Endometrium (tissue), 2 donors: ENCODE results near the gene MAGEB4.
"Not testable (repeated sequence)": the region's sequence is repeated elsewhere in the genome, so short reads cannot be mapped to it uniquely, and the experiment has no call there.

Experiments used
- FAIRE-seq: peaks from 2 replicates; lab custom pipeline; 2012; peaks lifted over from hg19 to GRCh38; lab: Jason Lieb, UNC
- donor health status: control.
- donor health status: control.

Gene MAGEB4, protein sequence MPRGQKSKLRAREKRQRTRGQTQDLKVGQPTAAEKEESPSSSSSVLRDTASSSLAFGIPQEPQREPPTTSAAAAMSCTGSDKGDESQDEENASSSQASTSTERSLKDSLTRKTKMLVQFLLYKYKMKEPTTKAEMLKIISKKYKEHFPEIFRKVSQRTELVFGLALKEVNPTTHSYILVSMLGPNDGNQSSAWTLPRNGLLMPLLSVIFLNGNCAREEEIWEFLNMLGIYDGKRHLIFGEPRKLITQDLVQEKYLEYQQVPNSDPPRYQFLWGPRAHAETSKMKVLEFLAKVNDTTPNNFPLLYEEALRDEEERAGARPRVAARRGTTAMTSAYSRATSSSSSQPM

GRCh38 chrX:30241724-30242415 lies at the start of gene MAGEB4:
TSS of gene MAGEB4 (plus strand) at chrX:30242000. CDS start at chrX:30242136, 136 bp downstream.
- no peak for FAIRE-seq

GRCh38 chrX:30193910-30194309 lies 47.9 kb upstream of the MAGEB4 start:
- FAIRE-seq: not testable (repeated sequence)

- FAIRE-seq: no peak
Measured at GRCh38 chrX:30196322-30196721, 45.5 kb upstream of the MAGEB4 start.

DNA sequence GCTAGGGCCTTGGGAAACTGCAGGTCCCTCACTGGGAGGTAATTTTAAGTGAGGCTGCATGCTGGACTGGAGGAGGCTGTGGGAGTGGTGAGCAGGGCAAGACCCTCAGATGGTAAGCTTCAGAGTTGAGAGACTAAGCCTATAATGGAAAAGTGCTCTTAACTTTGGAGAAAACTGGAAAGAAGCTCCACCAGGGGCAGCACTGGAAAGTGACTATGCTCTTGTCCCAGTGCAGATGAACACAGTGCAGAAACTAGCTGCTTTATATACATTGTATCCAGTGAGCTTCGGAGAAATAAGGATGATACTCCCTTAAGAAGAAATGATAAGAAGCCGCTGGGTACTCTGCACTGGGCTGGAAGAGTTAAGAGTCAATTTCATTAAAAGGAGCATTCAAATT lies 29.6 kb upstream of the MAGEB4 start:
- FAIRE-seq: no peak

DNA sequence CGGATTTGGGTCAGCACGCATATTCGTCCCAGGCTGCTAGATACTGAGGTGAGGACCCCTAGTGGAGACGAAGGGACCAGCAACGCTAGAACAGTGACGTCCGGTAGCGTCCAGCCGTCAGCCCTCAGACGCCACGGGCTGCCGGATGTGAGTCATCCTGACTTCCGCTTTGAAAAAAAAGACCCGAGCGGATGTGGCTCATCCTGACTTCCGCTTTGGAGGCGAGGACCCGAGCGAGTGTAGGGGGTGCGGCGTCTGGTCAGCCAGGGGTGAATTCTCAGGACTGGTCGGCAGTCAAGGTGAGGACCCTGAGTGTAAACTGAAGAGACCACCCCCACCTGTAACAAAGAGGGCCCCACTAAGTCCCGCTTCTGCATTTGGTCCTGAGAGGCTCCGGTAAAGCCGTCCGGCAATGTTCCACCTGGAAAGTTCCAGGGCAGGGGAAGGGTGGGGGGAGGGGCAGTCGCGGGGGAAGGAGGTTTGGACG lies 26.4 kb upstream of the MAGEB4 start, which contains the start of gene MAGEB2:
MAGEB2 (plus strand) TSS at position 207 of the 487 bp plus-strand sequence. CDS start 3,018 bp downstream, outside the sequence.
- FAIRE-seq: no peak

DNA sequence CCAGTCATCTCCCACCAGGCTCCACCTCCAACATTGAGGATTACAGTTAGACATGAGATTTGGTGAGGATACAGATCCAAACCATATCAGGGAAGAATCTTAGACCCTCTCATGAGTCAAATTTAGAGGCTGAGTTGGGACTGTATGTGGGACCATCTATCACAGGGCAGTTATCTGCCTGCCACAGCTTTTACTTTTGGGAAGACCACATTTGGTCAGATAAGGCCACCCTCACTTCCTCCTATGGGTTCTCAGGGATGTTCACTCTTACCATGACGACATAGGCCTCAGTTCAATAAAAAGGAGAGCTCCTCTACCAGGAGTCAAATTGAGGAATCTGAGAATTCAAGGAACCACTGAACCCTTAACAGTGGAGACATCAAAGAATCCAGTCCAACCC lies 24.3 kb upstream of the MAGEB4 start:
- FAIRE-seq: no peak

- FAIRE-seq: no peak
Measured at GRCh38 chrX:30219372-30219771, 22.4 kb upstream of the MAGEB4 start.

DNA sequence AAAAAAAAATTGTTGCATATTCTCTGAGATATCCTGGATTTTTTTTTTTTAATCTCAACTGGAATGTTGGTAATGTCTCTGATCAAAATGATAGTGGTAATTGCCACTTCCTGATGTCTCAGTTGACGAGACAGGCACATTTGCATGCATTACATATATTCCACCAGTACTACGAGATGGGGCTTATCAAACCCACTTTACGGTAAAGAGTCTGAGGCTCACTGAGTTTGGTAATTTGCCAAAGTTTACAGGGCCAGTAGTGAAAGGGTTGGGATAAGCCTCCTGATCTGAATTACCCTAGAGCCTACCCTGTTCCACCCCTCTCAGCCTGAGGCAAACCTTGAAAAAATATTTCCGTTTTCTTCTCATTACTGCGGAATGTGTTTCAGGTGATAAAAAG lies 21.1 kb upstream of the MAGEB4 start:
- no peak for FAIRE-seq

- FAIRE-seq: no peak
Measured at GRCh38 chrX:30224536-30224935, 17.3 kb upstream of the MAGEB4 start.

DNA sequence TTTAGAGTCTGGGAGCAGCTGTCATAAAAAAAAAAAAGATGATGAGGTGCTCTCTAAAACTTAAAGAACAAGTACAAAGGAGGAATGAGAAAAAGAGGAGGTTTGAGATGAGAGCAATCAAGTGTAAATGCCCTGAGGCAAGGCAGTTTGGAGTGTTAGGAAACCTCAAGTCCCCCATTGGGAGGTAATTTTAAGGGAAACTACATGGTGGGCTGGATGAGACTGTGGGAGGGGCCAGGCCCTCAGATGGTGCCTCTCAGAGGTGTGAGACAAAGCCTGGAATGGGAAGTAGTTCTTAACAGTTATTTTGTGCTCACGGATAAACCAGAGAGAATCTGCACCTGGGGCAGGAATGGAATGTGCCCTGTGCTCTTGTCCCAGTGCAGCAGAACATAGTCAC lies 13.3 kb upstream of the MAGEB4 start:
- no peak for FAIRE-seq

- FAIRE-seq: no peak
Measured at GRCh38 chrX:30230395-30230794, 11.4 kb upstream of the MAGEB4 start, which contains the start of gene MAGEB3. TSS of gene MAGEB3 (plus strand) at chrX:30230657. CDS start at chrX:30235925, 5,268 bp downstream.

DNA sequence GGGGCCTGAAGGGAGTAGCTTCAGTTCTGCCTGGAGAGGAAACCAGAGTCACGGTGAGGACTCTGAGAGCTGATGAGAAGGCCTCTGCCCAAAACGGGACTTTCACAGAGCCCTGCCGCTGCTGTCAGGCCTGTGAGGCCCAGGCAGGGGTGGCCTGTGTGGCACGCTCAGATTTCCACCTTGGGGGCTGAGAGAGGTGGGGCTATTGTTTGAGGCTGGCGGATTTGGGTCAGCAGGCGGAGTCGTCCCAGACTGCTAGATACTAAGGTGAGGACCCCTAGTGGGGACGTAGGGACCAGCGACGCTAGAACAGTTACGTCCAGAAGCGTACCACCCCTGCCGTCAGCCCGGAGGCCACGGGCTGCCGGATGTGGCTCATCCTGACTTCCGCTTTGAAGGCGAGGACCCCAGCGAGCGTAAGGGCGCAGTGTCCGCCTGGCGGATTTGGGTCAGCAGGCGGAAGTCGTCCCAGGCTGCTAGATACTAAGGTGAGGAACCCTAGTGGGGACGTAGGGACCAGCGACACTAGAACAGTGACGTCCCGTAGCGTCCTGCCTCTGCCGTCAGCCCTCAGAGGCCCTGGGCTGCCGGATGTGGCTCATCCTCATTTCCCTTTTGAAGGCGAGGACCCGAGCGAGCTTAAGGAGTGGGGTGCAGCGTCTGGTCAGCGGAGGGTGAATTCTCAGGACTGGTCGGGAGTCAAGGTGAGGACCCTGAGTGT lies 5.1 kb downstream of the MAGEB4 start, which contains the start of gene MAGEB1:
MAGEB1 (plus strand) TSS at position 378 of the 721 bp plus-strand sequence. CDS start 3,348 bp downstream, outside the sequence.
- FAIRE-seq: no peak

DNA sequence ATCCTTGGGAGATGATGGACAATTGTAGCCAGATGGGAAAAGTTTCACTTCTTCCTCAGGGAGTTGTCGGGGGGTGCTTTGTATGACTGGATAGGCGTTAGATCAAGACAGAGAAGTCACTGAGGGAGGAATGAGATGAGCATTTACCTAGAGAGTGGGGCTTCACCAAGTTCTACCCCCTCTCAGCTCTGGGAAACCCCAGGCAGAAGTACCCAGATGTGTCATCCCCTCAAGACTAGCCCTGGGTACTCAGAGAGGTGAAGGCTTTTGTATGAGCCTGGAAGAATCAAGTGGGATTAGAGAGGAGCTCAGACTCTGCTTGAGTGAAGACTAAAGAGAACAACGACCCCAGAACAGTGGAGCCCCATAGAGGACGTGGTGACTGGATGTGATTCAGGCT lies 7.1 kb downstream of the MAGEB4 start:
- no peak for FAIRE-seq

- no peak for FAIRE-seq
Measured at GRCh38 chrX:30253257-30253656, 11.5 kb downstream of the MAGEB4 start.

DNA sequence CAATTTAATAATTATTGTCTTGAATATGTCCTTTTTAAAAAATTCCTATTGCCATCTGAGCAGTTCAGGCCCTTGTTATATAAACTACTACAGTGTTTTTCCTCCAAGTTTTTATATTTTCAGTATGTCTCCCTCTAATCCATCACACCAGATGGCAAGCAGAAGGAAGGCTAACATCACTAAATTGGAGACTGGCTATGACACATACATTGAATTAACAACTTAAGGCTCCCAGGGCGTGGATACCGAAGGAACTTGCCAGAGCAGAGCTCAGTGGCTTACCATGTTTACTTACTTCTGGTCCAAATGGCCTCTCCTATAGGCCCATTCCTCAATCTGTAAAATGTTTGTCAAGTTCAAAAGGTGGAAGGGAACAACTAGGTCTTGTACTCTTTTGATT lies 18.1 kb downstream of the MAGEB4 start:
- no peak for FAIRE-seq

GRCh38 chrX:30261012-30261411 lies 19.2 kb downstream of the MAGEB4 start:
- FAIRE-seq: no peak

GRCh38 chrX:30262763-30263162 lies 21.0 kb downstream of the MAGEB4 start:
- FAIRE-seq: no peak

DNA sequence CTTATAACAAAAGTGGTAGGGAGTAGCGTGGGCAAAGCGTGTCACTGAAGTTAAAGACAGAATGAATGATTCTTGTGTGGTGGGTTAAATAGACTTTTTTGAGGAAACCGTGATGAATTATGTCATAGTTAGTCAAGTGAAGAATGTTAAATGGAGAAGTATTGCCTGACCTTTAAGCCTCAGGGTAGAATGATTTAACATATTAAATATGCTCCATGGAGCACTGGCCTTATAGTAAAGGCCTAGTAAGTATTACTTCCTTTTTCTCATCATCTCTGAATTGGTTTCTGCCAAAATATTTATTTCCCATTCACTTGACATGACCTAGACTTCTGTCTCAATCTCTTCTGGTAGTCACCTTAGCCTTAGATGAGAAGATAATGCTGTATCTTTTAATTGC lies 28.8 kb downstream of the MAGEB4 start:
- FAIRE-seq: no peak

- FAIRE-seq: no peak
Measured at GRCh38 chrX:30275498-30275897, 33.7 kb downstream of the MAGEB4 start.

DNA sequence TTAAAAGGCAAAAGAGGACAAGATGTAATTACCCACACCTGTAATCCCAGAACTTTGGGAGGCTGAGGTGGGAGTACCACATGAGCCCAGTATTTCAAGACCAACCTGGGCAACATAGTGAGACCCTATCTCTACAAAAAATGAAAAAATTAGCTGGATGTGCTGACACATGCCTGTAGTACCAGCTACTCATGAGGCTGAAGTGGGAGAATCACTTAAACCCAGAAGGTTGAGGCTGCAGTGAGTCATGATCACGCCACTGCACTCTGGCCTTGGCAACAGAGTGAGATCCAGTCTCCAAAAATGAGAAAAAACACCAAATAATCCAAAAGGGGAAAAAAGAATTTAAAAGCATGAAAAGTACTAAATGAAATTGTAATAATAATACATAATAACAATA lies 36.6 kb downstream of the MAGEB4 start:
- no peak for FAIRE-seq

- FAIRE-seq: no peak
Measured at GRCh38 chrX:30280428-30280827, 38.6 kb downstream of the MAGEB4 start.

DNA sequence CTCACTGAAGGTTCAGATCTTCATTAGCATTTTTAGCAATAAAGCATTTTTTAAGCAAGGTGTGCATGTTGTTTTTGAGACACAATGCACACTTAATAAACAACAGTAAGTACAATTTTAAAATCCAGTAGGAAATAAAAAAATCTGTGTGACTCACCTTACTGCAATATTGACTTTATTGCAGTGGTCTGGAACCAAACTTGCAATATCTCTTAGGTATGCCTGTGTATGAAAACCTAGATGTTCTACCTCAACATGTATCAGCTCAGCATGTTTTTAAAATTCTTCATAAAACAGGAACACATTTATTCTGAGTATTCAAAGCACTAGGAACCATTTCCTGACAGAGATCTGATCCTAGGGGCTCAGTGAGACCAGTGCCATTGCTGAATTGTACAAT lies 40.7 kb downstream of the MAGEB4 start:
- no peak for FAIRE-seq
